Measurements from ENCODE around the gene CAMTA1.

GRCh38 chr1:7716506-7716905 is 931.3 kb downstream of the CAMTA1 start:
- TF ChIP-seq, protein P1, sequence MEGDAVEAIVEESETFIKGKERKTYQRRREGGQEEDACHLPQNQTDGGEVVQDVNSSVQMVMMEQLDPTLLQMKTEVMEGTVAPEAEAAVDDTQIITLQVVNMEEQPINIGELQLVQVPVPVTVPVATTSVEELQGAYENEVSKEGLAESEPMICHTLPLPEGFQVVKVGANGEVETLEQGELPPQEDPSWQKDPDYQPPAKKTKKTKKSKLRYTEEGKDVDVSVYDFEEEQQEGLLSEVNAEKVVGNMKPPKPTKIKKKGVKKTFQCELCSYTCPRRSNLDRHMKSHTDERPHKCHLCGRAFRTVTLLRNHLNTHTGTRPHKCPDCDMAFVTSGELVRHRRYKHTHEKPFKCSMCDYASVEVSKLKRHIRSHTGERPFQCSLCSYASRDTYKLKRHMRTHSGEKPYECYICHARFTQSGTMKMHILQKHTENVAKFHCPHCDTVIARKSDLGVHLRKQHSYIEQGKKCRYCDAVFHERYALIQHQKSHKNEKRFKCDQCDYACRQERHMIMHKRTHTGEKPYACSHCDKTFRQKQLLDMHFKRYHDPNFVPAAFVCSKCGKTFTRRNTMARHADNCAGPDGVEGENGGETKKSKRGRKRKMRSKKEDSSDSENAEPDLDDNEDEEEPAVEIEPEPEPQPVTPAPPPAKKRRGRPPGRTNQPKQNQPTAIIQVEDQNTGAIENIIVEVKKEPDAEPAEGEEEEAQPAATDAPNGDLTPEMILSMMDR (IDR thresholded peaks at IDR 0.05; ENCODE audit: low read depth, low read length, missing input control) = no peak
- no peak for TF ChIP-seq EGR1 (IDR thresholded peaks at IDR 0.05; ENCODE audit: low read depth in 2 of 2)
- TF ChIP-seq RAD21 (IDR thresholded peaks at IDR 0.05) = no peak
- TF ChIP-seq, protein P2, sequence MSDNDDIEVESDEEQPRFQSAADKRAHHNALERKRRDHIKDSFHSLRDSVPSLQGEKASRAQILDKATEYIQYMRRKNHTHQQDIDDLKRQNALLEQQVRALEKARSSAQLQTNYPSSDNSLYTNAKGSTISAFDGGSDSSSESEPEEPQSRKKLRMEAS (IDR thresholded peaks at IDR 0.05) = no peak
- no peak for TF ChIP-seq SP1 (IDR thresholded peaks at IDR 0.05)
- TF ChIP-seq, protein P3, sequence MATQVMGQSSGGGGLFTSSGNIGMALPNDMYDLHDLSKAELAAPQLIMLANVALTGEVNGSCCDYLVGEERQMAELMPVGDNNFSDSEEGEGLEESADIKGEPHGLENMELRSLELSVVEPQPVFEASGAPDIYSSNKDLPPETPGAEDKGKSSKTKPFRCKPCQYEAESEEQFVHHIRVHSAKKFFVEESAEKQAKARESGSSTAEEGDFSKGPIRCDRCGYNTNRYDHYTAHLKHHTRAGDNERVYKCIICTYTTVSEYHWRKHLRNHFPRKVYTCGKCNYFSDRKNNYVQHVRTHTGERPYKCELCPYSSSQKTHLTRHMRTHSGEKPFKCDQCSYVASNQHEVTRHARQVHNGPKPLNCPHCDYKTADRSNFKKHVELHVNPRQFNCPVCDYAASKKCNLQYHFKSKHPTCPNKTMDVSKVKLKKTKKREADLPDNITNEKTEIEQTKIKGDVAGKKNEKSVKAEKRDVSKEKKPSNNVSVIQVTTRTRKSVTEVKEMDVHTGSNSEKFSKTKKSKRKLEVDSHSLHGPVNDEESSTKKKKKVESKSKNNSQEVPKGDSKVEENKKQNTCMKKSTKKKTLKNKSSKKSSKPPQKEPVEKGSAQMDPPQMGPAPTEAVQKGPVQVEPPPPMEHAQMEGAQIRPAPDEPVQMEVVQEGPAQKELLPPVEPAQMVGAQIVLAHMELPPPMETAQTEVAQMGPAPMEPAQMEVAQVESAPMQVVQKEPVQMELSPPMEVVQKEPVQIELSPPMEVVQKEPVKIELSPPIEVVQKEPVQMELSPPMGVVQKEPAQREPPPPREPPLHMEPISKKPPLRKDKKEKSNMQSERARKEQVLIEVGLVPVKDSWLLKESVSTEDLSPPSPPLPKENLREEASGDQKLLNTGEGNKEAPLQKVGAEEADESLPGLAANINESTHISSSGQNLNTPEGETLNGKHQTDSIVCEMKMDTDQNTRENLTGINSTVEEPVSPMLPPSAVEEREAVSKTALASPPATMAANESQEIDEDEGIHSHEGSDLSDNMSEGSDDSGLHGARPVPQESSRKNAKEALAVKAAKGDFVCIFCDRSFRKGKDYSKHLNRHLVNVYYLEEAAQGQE (IDR thresholded peaks at IDR 0.05) = no peak
- no peak for TF ChIP-seq TAF1 (conservative IDR thresholded peaks at IDR 0.05)
- no peak for TF ChIP-seq YY1 (IDR thresholded peaks at IDR 0.05)
- no peak for TF ChIP-seq ZBTB33 (IDR thresholded peaks at IDR 0.05)
- TF ChIP-seq GABPA (IDR thresholded peaks at IDR 0.05 in 1 of 2, conservative IDR thresholded peaks at IDR 0.05 in 1 of 2) = no peak
- TF ChIP-seq JUND (IDR thresholded peaks at IDR 0.05) = no peak

All from liver (tissue), 3 donors.